Left lung (tissue), 10 donors: ENCODE results near the gene HUS1B. TPM values are rescaled to one million over a fixed set of nuclear protein-coding genes. Genes with fewer than 3 reads are reported as not detected.

Experiments
- ATAC-seq: fragments of 200-7000 bp; cut with Tn5 transposase; one replicate; pipeline ENCODE4 v1.9.1; 2020; ENCODE audit warnings: moderate library complexity
- DNase-seq, 4 donors: peaks; one replicate each; pipeline ENCODE4 v3.0.0-alpha.2; 2013 to 2020
- H3K27ac ChIP-seq, 2 donors: fragments of 200-600 bp; sonication (generic) in 1 of 2; one replicate each; pipeline versions ENCODE4 v1.5.0 to v1.8.0; 2020 to 2021
- H3K27me3 ChIP-seq, 2 donors: fragments of 200-600 bp; sonication (generic) in 1 of 2; one replicate each; pipeline versions ENCODE4 v1.5.0 to v1.8.0; 2020 to 2021
- H3K36me3 ChIP-seq, 2 donors: fragments of 200-600 bp; sonication (generic) in 1 of 2; one replicate each; pipeline versions ENCODE4 v1.5.0 to v1.8.0; 2020 to 2021
- H3K4me1 ChIP-seq, 2 donors: fragments of 200-600 bp; one replicate each; pipeline ENCODE4 v1.8.0; 2021
- H3K4me3 ChIP-seq, 2 donors: fragments of 200-600 bp; sonication (generic) in 1 of 2; one replicate each; pipeline versions ENCODE4 v1.5.0 to v1.8.0; 2020 to 2021; ENCODE audit warnings: mild to moderate bottlenecking in 1 of 2
- H3K9me3 ChIP-seq, 2 donors: fragments of 200-600 bp; sonication (generic) in 1 of 2; one replicate each; pipeline versions ENCODE4 v1.5.0 to v1.8.0; 2020 to 2021
- CTCF ChIP-seq, 2 donors: fragments of 200-600 bp; sonication (generic) in 1 of 2; IDR thresholded peaks; one replicate each; pipeline versions ENCODE4 v1.5.0 to v1.8.0; 2021; ENCODE audit warnings: antibody characterized with exemption in 2 of 2
- intact Hi-C, 2 donors: fragments of 100-400 bp; cut with DNase I; formaldehyde crosslinking; loops; one replicate each; pipeline versions ENCODE4 v1.11.2 to v1.14.2; 2022
- polyA plus RNA-seq, 6 donors: library from polyadenylated mRNA; unstranded; fragments of 120-200 nt; gene quantifications; one replicate each; pipeline ENCODE4 v1.2.1, GENCODE V29; 2013; ENCODE audit not compliant: insufficient read length in 6 of 6
- total RNA-seq, 2 donors: library from RNA; stranded (reverse); fragmentation: NEBNext Ultra II Directional; extraction: Animal tissue kit (Norgen Biotek cat#: 25700); gene quantifications; one replicate each; pipeline ENCODE4 v1.2.1, GENCODE V29; 2021
- donor health status: DM: no; HTN: yes; CAD: no.
- donor health status: DM: no; HTN: no; CAD: no.

HUS1B gene
- total and polyA plus RNA-seq, 8 donors = 0.20 to 1.2 (median 0.44) TPM; not detected in 1

DNA sequence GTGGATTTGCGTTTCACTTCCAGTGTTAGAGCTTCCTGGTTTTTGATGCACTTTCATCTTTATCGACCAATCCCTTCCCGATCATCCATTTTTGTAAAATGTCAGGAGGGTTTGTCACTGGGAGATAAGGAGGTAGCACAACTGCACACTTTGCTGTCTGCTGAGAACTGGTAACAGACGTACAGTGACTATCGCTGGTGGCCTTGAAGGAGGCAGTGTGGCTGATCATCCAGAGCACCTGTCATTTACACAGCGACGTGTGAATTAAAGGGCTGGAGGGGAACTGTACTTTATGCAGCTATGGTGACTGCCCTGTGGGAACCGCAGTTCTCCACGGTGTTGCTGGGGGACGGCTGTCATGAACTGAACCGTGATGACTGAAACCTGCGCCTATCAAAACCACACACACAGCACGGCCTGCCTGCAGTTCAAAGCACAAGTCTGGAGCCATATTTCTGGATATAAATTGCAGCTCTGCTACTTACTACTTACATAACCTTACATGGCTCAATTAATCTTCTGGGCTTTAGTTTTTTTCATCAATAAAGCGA lies 50.0 kb downstream of the HUS1B start:
- intact Hi-C loops = no loop called here
- H3K27me3 ChIP-seq = no peaks in the 10 kb centered on the region
- no peak for TF ChIP-seq CTCF (IDR thresholded peaks at IDR 0.05)
- H3K36me3 ChIP-seq = peaks cover 0 to 13% of the 10 kb centered on the region in 2 donors
- DNase-seq (no peak), ATAC-seq (no peak)
- no peak overlapping the region for H3K4me3 ChIP-seq
- peaks cover 0 to 10% of the 10 kb centered on the region in 2 donors for H3K4me1 ChIP-seq
- no peak overlapping the region for H3K27ac ChIP-seq
- no peaks in the 10 kb centered on the region for H3K9me3 ChIP-seq

Other genes with a start within 250 kb of the HUS1B start
- gene EXOC2, start 36.0 kb upstream of the HUS1B start, total RNA-seq = 10 to 100 TPM; 19.8 to 23.2 TPM
- 10 to 100 TPM; 26.5 to 30.4 (median 29.8) TPM for gene EXOC2, start 36.0 kb upstream of the HUS1B start, polyA plus RNA-seq